HG03460 (cell line): Measurements from ENCODE around the gene ENTHD1.
"Not testable (repeated sequence)": the region's sequence is repeated elsewhere in the genome, so short reads cannot be mapped to it uniquely, and the experiment has no call there.

Source experiments
- ATAC-seq: cut with Tn5 transposase; IDR thresholded peaks from one replicate; pipeline ENCODE4 v1.9.1; 2021; ENCODE audit not compliant: unreplicated experiment

ENTHD1 gene

DNA sequence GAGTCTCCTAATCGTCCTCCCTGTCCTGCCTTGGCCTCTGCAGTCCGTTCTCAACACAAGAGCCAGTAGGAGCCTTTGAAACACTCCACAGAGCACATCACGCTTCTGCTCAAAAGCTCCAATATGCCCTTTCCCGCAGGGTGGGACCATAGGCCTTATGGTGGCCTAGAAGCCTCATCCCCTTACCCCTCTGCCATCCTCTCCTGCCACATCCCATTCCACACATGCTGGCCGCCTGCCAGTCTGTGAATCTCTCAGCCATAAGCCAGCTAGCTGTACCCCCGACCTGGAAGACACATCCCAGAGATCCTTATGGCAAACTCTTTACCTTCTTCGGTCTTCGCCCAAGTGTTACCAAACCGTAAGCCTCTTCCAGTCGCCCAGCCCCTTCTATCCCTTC is 157.8 kb downstream of the ENTHD1 start:
- no peak for ATAC-seq

DNA sequence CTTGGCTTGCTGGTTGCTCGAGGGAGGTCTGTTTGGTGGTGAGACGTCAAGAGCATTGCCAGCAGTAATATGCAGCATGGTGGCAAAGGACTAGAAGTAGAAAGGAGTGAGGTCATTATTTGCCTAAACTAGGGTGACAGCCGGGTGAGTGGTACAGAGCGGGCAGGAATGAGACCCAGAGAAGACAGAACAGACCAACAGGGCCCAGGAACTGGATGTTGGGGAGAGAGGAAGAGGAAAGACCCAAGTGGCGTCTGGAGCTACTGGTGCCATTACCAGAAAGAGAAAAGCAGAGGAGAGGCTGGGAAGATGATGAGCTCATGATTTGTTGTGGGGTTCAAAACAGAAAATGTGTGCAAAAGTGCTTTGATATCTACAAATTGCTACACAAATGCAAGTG is 158.7 kb downstream of the ENTHD1 start:
- ATAC-seq = no peak

DNA sequence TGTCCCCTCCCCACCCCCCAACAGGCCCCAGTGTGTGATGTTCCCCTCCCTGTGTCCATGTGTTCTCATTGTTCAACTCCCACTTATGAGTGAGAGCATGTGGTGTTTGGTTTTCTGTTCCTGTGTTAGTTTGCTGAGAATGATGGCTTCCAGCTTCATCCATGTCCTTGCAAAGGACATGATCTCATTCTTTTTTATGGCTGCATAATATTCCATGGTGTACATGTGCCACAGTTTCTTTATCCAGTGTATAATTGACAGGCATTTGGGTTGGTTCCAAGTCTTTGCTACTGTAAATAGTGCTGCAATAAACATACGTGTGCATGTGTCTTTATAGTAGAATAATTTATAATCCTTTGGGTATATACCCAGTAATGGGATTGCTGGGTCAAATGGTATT is 159.5 kb downstream of the ENTHD1 start:
- ATAC-seq = not testable (repeated sequence)

DNA sequence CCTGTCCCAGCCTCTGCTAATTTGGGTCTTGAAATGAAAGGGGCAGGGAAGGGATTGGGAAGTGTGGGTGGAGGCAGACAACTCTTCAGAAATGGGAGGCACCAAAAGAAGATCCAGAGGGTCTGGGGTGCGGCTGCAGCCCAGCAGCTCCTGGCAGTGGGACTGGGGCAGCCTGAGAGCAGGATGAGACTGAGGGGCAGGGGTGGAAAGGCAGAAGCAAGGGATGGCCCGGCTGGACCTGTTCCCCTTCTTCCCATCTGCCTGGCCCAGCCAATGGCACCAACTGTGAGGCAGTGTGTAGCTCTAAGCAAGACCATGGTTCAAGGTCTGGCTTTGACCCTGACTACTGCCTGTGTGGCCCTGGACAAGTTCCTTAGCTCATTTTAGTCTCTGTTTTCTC is 160.4 kb downstream of the ENTHD1 start:
- no peak for ATAC-seq

DNA sequence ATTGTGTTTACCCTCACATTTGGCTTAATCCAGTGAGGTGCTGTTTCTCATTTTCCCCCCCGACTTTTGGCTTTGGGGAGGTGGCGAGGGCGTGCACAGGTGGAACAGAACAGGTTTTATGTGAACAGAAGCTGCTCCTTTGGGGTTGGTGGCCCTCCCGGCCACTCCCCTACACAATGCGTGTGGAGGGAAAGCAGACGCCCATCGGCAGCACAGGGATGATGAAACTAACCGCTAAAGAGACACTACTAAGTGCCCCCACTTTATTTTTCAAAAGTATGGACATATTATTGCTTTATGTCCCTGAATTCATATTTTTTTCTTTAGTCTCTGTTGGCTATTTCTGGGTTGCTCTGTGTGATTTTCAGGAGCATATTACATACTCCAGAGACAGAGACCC is 160.9 kb downstream of the ENTHD1 start:
- no peak for ATAC-seq

DNA sequence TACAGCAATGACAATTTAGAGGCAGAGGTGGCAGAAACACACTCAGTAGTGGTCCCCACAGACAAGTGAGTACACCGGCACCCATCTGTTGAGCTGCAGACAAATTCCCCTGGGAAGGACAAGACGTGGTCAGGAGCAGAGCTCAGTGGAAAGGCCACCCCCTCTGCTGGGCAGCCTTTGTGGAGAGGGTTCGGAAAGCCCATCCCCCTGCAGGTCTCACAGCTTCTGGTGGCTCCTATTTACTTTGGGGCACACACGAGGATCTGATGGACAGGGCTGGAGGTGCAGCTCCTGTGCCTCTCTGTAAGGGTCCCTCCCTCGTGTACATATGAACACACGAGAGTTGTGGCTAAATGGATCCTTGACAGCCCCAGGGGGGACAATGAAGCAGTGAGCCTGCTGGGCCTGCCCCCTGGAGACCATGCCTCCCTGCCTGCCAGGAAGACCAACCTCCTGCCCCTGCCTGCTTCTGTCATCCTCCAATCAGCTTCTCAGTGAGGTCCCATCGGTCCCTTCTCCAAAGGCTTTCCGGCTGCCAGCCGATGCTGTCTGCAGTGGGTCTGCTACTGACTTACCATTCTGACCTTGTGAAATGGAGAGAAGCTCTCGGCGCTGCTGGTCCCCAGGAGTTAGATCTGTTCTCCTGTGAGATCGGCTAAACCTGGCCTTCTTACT is 161.5 kb downstream of the ENTHD1 start:
- no peak for ATAC-seq

DNA sequence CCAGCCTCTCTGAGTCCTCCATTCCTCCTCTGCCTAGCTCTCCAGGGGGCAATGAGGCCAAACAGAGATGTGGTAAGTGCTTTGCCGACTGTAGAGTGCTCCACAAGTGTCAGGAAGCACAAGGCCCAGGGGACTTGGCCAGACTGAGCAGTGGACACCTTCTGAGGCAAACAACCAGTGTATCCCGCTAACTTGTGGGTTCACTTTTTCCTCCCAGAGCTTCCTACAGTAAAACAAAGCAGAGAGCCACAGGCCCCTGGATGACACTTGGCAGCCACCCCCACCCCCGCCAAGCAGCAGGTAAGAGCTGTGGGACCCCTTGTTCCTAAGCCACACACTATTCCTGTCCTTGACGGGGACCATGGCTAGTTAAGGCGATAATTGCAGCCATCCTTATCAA is 162.1 kb downstream of the ENTHD1 start:
- ATAC-seq = no peak

DNA sequence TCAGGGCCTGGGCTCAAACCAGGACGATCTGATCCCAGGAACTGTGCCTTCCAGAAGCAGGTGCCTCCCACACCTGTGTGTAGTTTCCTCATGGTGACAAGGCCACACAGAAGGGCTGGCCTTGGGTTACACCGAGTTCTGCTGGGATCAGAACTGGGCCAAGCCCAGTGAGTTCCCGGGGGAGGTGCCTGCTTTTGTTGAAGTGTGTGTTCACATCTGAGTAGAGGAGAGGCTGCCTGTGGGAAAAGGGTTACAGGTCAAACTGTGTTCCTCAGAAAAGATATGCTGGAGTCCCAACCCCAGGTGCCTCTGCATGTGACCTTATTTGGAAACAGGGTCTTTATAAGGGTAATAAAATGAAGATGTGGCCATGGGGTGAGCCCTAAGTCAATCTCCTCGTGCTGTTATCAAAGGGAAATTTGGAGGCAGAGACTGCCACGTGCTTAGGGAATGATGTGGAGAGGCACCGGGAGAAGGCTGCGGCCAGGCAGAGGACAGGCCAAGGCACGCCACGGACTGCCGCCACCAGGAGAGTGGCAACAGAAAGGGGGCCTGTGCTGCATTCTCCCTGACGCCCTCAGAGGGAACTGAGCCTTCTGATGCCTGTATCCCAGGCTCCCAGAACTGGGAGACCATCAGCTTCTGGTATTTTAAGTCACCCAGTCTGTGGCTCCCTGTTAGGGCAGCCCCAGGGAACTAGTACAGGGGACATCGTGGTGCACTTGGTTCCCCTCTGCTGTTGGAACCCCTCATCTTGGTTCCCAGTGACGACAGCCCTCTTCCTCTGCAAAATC is 164.2 kb downstream of the ENTHD1 start:
- no peak for ATAC-seq

DNA sequence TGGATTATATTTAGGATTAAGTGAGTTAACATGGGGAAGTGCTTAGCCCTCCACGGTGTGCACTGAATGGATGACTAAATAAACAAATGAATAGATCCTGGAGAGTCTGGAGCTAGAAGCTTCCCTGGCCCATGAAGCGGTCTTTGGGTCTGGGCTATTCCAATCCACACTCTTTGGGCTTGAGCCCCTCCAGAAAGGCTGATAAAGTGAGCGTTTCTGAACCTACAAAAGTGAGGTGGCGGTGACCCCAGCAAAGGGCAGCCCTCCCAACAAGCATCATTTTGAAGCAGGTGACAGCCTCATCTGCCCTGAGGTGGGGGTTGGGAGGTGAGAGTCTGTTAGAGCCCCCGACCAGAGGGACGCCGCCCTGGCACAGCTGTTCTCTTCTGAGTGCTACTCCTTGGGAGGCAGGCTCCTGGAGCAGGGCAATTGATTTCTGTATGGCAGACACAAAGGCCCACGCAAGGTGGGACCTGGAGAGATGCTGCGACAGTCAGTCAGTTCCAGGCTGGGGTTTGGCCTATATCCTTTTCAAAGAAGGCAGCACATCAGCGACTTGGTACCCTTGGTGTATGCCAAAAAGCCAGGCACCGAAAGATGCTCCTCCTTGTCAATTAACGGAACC is 165.2 kb downstream of the ENTHD1 start:
- ATAC-seq = no peak

DNA sequence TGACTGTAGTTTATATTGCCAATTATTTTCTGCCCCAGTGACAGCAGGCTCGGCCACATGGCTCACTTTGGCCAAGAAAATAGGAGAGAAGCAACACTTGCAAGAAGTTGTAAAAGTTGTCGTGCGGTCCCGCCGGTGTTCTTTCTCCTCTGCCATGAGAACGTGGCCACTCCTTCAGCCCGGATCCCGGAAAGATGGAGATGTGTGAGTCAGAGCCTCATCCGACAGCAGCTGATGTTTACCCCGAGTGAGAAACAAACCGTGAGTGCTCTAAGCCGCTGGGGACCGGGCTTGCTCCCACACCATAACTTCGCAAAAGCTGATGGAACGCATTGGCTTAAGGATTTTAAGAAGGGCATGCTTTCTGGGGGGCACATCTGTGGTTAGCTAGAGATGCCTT is 166.0 kb downstream of the ENTHD1 start:
- no peak for ATAC-seq

DNA sequence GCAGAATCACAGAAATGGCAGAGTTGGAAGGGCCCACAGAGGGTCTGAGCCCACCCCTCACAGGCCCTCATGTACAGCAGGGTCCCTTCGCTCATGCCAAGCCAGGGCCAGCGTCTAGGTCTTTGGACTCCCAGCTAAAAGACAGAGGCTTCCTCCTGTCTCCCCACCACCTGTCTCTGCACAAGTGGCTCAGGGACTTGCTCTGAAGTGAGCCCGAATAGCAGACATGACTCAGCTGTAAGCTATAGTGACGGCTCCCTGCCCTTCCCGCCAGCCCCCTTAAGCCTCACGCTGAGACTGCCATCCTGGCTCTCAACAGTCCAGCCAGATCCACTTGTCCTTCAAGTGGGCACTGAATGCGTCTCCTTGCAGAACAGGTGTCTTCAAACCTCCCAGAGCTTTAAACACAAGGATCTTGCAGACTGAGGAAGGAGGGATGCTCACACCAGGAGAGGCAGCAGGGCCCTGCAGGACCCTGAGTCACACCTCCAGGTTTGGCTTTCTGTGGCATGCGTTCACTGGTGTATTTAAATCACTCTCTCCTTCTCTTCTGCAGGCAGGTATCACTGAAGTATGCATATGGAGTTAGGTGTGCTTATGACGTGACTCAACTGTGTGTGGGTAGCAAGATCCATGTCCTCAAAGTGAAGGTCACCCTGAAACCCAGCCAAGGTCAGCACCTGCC is 168.1 kb downstream of the ENTHD1 start:
- ATAC-seq = no peak

DNA sequence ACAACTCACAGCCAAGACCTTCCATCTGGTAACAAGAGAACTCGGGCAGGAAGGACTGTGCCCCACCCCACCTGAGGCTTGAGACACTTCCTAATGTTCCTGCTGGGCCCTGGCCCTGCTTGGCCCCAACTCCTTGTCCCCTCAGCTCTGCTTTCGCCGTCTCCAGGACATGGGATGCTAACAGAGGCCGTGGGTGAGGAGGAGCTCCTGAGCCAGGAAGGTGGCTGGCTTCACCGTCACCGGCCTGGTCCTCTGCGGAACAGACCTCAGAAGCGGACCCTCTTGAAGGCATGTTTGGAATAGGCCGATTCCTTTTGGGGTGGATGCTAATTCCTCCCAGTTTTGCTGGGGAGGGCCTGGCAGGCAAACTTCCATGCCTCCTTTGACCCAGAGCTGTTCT is 168.7 kb downstream of the ENTHD1 start:
- no peak for ATAC-seq

DNA sequence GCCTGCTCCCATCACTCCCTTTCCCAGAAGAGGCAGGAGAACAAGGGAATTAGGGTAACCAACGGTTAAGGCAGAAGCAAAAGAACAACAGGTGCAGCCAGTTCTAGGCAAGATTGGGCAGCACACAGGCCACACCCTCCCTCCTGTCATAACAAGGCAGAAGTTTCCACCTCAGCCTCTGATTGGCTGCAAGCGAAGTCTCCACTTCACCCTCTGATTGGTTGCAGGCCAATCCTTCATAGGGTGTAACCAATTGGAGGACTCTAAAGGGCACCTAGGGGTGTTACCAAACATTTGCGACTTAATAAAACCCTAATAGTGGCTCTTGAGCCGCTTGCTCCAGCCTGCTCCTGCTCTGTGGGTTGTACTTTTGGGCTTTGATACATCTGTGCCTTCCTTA is 169.2 kb downstream of the ENTHD1 start:
- no peak for ATAC-seq

DNA sequence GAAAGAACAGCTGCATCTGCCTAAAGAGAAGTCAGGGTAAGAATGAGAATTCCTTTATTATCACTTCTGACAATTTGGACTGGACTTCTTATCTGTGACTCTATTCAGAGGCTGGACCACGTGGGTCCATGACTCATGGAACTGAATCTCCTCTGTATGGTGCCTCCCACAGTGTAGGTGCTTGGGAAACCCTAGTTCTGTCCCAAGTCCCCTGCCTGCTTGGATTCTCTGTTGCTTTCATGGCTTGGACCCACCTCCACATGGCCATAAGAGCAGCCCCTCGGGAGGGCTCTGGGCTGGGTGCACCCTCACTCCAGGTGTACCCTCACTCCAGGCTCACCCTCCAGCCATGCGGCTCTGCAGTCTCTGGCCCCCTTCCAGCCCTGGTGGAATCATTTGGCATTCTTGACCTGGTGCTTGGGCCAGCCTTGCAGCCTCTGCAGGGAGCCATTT is 169.6 kb downstream of the ENTHD1 start:
- no peak for ATAC-seq

DNA sequence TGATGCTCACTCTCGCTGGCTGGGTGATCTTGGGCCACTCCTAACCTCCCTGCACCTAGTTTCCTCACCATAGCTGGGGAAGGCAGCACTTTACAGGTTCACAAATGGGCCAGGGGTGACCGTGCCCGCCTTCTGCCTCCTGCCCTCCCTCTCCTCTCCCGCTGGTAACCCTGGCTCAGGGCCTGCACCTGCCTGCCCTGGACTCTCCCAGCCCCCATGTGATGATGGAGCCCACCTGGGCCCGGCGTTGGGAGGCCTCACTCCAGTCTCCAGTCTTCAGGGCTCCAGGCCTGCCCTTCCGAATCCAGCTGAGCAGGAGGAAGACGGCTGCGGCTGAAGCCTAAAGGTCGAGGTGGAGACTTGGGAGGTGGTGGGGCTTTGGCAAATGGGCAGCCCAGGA is 170.1 kb downstream of the ENTHD1 start:
- no peak for ATAC-seq

DNA sequence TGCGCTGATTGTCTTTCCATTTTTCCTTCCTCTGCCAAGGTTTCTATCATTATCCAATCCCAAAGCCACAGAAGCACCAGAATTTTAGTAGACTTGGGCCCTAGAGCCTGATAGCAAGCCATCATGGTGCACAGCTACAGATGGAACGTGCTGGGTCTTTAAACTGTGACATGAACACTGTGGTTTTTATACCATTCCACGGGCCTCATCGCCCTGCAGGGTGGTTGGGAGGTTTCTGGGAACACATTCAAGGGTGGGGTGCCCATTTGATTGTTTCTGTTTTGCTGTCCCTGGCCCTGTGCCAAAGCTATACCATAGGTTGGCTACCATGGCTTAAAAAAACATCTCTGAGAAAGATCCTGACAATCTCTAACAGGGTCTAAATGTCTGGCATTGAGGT is 171.1 kb downstream of the ENTHD1 start:
- ATAC-seq = no peak

DNA sequence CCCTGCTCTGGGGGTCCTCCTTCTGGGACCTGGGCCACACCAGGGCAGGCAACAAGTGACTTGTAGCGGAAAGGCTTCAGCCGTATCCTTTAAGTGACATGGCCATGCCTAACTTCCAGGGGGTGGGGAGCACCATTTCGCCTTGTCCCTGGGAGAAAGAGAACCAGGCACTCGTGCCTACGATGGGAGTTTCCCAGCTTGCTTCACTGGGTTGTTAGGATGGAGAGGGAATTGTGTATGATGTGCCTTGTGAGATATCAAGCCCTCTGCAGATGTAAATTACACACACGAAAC is 171.6 kb downstream of the ENTHD1 start:
- no peak for ATAC-seq

DNA sequence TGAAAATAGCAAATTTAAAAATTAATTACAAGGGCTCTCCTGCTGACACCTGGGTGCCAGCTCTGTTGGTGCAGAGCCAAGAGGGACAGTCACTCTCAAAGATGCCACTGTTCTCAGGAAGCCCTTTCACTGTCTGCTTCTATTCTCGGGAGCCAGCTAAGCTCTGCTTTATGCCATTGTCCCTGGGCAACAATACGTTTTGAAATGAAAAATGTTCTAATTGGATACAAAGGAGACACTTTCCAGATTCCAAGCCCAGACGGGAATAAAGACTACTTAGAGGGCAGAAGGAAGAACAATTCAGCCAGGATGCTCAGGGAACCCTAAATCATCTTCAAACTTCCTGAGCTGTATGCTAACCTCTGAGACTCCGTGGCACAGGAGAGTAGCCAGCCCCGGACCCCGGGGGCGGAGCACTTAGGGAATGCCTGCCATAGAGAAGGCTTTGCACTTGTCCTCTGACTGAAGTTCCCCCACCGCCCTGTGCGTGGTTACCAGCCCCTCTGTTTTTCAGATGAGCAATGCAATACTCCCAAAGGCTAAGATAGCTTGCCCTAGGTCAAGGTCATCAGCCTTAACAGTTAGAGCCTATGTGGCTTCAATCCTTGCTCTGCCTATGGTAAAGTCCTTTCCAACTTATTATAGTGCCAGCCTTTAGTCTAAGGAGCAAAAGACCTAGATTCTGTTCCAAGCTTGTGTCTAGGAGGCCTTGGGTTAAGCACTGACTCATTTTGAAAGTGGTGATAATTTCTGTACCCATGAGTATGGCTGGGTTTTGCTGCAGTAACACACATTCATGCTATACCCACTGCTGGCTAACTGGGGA is 172.1 kb downstream of the ENTHD1 start:
- no peak for ATAC-seq

DNA sequence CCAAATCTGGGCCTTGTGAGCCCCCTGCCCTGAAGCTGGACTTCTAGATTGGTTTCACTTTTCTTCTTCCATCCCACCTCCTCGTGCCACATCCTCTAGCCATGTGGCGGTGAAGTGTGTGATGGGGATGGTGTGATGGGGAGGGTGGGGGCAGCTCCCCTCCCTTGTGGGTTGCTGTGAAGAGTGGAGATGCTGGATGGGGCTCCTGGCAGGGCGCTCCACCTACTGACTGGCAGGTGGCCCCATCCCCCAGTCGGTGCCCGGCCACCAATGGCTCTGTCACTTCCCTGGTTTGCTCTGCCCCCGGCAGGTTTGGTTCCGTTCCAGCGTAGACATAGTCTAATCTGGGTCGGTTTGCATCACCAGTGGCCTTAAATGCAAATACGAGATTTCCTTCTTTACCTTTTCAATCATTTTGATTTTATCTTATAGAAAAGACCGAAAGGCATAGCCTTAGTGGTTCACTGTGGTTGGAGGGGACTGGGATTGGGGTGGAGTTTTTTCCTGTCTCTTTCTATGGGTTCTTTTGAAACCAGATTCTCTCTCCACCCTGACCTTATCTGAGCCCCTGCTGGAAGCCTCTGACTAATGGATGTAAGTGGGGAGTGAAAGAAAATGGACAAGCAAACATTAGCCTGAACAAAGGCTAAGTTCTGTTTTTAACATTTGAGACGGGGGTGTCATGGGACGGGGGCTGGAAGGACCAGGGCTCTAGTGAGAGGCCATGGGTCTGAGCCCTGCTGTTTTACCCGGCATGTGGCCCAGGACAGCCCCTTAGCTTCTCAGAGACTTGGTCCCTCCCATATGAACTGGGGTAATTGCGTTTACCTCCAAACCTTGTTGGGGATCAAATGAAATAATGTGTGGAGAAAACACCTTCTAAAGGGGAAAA is 173.8 kb downstream of the ENTHD1 start:
- ATAC-seq = no peak

DNA sequence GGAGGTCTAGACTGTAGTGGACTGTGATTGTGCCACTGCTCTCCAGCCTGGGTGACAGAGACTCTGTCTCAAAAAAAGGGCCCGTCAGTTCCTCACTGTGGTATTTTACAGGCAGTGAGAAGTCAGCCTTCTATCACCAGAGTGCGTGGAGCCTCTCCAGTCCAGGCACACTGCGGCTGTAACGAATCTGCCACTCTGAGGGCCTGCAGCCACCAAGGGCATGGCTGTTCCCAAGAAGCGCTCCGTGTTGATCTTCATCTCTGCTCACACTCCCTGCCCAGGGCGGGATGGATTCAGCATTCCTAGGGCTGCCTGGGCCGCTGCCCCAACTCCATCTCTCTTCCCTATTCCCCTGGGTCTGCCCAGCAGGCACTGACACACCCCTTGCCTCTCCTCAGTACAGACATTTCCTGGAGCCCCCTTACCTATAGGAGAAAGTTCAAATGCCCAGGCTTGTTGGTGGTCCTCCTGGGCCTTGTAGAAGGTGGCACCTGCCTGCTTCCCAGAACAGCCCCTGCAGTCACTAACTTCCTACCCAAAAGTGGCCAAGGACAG is 174.6 kb downstream of the ENTHD1 start:
- no peak for ATAC-seq
